Activated CD8-positive, alpha-beta memory T cell treated with anti-CD3 and anti-CD28 coated beads for 48 hours (primary cell): Measurements from ENCODE around the gene ITGAX.
"Not testable (repeated sequence)": the region's sequence is repeated elsewhere in the genome, so short reads cannot be mapped to it uniquely, and the experiment has no call there.

Experiments
- DNase-seq, 3 experiments: peaks; one replicate each; pipeline ENCODE4 v3.0.0-alpha.2; 2020; ENCODE audit warnings: low read depth in 2 of 3, low spot score in 2 of 3

The ITGAX gene

GRCh38 chr16:31354394-31355291 lies at the start of gene ITGAX:
Gene ITGAX, plus strand, starts transcription at chr16:31355176. Its CDS starts 79 bp downstream, at chr16:31355255.
- peak in 2 of 3 experiments; percentile 62 to 63 for DNase-seq

- no peak for DNase-seq
These were observed 49.8 kb upstream of the ITGAX start for GRCh38 chr16:31305219-31305618.

DNA sequence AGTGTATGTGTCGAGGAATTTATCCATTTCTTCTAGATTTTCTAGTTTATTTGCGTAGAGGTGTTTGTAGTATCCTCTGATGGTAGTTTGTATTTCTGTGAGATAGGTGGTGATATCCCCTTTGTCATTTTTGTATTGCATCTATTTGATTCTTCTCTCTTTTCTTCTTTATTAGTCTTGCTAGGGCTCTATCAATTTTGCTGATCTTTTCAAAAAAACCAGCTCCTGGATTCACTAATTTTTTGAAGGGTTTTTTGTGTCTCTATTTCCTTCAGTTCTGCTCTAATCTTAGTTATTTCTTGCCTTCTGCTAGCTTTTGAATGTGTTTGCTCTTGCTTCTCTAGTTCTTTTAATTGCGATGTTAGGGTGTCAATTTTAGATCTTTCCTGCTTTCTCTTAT lies 46.6 kb upstream of the ITGAX start:
- DNase-seq: not testable (repeated sequence)

- no peak for DNase-seq
These were observed 32.5 kb upstream of the ITGAX start for GRCh38 chr16:31322500-31322899.

DNA sequence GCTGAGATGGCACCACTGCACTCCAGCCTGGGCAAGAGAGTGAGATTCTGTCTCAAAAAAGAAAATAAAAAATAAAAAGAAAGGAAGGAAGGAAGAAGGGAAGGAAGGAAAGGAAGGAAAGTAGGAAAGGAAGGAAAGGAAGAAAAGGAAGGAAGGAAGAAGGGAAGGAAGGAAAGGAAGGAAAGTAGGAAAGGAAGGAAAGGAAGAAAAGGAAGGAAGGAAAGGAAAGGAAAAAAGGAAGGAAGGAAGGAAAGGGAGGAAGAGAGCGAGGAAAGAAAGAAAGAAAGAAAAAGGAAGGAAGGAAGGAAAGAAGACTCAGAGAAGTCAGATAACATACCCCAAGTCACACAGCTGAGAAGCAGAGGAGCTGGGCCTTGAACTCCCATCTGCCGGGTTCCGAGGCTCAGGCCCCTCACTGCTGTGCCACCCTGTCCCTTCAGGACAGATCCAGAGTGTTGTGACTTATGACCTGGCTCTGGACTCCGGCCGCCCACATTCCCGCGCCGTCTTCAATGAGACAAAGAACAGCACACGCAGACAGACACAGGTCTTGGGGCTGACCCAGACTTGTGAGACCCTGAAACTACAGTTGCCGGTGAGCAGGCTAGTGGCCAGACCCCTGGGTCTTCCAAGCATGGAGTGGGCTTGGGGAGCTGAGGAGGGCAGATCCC lies 30.9 kb upstream of the ITGAX start:
- no peak for DNase-seq

DNA sequence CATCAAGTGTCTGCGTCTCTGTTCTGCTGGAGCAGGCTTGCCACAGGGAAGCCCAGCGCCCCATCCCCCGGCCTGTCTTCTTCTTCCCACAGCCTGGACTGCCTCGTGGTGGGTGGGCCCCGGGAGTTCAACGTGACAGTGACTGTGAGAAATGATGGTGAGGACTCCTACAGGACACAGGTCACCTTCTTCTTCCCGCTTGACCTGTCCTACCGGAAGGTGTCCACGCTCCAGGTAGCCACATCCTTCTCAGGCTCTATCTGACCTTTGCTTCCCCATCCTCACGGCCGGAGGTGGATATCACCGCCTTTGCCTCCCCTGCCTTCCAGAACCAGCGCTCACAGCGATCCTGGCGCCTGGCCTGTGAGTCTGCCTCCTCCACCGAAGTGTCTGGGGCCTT lies 29.8 kb upstream of the ITGAX start:
- no peak for DNase-seq

DNA sequence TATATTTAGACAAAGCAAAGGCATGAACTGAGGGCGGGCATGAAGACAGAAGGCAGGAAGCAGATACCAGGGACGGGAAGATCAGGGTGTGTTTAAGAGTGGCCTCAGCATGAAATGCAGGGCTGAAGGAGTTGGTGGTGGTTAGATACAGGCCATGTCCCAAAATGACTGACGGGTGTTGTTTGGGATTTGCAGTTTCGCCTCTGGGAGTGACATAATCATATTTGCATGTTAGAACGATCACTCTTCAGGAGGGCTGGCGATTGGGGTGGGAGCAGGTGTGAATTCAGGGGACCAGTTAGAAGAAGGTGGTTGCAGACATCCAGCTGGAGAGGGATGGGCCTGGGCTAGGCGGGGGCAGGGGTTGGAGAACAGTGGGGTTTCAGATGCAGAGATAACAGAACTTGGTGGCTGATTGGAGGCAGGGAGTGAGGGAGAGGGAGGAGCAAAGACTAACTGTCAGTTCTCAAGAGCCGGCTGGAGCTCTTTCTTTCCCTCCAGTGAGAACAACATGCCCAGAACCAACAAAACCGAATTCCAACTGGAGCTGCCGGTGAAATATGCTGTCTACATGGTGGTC lies 27.2 kb upstream of the ITGAX start:
- no peak for DNase-seq

DNA sequence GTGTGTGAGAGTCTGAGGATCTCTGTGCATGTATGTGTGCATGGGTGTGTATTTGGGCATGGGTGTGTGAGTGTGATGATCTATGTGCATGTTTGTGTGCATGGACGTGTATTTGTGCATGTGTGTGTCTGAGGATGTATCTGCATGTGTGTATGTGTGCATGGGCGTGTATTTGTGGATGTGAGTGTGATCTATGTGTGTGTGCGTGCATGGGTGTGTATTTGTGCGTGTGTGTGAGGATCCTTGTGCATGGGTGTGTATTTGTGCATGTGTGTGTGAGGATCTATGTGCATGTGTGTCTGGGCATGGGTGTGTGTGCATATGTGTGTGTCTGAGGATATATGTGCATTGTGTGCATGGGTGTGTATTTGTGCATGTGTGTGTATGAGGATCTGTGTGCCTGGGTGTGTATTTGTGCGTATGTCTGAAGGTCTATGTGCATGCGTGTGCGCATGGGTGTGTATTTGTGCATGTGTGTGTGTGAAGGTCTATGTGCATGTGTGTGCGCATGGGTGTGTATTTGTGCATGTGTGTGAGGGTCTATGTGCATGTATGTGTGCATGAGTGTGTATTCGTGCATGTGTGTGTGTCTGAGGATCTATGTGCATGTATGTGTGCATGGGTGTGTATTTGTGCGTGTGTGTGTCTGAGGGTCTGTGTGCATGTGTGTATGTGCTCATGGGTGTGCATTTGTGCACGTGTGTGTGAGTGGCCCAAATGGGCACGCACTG lies 26.5 kb upstream of the ITGAX start:
- DNase-seq: no peak

DNA sequence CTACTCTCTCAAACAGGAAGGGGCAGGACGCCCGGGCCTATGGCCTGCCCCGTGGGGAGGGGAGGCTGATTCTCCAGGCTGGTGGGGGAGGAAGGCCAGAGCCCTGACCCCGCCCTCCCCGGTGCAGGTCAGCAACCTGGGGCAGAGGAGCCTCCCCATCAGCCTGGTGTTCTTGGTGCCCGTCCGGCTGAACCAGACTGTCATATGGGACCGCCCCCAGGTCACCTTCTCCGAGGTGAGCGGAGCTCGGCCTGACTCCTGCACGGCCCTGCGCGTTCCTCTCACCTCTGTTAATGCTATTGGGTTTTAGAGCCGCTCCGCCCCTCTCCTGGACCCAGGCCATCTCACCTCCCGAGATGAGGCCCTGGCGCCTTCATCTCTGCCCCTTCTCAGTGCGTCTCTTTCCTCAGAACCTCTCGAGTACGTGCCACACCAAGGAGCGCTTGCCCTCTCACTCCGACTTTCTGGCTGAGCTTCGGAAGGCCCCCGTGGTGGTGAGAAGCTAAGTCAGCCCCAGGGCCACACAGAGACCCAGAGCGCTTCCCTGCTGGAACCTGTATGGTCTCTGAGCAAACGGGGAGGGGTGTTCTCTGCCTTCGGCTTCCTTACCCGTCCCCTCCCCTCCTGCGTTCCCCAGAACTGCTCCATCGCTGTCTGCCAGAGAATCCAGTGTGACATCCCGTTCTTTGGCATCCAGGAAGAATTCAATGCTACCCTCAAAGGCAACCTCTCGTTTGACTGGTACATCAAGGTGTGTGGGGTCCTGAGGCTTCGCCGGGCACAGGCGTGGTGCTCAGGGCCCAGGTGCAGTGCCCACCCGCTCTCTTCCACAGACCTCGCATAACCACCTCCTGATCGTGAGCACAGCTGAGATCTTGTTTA lies 25.1 kb upstream of the ITGAX start:
- DNase-seq: no peak

DNA sequence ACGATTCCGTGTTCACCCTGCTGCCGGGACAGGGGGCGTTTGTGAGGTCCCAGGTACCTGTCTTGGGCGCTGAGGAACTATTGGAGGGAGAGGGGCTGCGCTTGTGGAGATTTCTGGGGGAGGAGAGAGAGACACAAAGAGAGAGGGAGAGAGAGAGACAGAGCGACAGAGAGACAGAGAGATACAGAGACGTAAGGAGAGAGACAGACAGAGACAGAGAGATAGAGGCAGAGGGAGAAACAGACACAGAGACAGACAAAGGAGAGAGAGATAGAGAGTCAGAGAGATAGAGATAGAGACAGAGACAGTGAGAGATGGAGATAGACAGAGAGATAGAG lies 24.5 kb upstream of the ITGAX start:
- no peak for DNase-seq

DNA sequence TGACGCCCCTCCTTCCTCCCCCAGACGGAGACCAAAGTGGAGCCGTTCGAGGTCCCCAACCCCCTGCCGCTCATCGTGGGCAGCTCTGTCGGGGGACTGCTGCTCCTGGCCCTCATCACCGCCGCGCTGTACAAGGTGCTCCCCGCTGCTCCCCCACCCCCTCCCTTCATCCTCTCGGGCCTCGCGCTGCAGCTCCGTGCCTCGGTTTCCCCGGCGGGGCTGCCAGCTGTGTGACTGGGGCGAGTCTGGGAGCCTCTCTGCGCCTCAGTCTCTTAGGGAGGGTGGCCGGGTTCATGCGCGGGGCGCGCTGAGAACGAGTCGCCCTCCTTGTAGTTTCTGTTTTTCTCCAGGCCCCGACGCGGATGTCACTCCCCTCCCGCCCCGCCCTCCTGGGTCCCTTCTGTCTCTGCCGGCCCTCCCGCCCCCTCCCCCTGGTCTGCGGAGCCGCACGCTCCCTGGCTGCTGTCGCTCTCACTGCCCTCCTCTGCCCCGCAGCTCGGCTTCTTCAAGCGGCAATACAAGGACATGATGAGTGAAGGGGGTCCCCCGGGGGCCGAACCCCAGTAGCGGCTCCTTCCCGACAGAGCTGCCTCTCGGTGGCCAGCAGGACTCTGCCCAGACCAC lies 23.7 kb upstream of the ITGAX start:
- DNase-seq: no peak

DNA sequence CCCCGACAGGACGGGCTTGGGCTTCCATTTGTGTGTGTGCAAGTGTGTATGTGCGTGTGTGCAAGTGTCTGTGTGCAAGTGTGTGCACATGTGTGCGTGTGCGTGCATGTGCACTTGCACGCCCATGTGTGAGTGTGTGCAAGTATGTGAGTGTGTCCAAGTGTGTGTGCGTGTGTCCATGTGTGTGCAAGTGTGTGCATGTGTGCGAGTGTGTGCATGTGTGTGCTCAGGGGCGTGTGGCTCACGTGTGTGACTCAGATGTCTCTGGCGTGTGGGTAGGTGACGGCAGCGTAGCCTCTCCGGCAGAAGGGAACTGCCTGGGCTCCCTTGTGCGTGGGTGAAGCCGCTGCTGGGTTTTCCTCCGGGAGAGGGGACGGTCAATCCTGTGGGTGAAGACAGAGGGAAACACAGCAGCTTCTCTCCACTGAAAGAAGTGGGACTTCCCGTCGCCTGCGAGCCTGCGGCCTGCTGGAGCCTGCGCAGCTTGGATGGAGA lies 23.1 kb upstream of the ITGAX start:
- no peak for DNase-seq

DNA sequence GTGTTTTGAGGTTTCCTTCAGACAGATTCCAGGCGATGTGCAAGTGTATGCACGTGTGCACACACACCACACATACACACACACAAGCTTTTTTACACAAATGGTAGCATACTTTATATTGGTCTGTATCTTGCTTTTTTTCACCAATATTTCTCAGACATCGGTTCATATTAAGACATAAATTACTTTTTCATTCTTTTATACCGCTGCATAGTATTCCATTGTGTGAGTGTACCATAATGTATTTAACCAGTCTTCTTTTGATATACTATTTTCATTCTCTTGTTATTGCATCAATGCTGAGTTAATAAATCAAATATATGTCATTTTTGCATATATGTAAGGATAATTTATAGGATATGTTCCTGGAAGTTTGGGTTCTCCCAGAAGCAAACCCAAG lies 22.4 kb upstream of the ITGAX start:
- no peak for DNase-seq

DNA sequence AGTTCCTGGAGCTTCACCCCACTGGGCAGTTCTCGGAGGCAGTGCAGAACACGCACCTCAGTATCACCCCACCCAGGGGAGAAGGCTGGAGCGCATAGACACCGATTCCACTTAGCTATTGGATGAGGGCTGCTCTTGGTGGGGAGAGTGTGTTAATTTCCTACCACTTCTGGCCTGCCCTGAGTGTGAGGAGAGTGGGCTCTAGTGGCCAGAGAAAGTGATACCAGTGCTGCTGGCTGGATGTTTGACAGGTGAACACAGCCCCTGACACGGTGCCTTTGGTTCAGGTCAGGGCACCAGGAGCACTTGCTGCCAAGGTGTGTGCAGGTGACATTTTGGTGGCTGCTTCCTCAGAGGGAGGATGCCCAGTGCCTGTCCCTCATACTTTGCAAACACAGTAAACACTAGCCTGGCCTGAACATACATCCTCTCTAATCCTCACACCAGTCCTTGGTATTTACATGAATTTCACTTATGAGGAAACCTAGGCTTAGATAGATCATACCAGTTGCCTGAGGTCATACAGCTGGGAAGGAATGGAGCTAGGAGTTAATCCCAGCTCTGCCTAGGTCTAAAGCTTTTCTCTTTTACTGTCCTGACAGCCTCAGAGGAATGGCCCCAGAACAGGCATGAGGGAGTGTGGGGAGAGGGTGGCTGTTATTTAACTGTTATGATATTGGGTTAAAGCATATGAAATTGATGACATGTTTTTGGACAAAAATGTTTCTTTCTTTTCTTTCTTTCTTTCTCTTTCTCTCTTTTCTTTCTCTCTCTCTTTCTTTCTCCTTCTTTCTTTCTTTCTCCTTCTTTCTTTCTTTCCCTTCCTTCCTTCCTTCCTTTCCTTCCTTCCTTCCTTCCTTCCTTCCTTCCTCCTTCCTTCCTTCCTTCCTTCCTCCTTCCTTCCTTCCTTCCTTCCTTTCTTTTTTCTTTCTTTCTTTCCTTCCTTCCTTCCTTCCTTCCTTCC lies 21.0 kb upstream of the ITGAX start:
- no peak for DNase-seq

DNA sequence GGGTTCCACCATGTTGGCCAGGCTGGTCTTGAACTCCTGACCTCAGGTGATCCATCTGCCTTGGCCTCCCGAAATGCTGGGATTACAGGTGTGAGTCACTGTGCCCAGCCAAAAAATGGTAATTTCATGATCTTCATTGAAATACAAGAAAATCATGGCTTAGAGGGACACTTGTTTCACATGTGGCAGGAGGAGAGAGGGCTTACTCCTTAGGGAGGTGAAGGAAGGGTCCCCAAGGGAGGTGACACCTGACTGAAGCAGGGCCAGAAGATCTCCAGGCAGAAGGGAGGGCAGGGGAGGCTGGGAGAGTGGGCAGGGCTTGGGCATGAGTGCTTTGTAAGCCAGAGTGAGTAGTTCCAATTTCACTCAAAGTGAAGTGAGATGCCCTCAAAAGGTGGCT lies 20.0 kb upstream of the ITGAX start:
- DNase-seq: no peak

DNA sequence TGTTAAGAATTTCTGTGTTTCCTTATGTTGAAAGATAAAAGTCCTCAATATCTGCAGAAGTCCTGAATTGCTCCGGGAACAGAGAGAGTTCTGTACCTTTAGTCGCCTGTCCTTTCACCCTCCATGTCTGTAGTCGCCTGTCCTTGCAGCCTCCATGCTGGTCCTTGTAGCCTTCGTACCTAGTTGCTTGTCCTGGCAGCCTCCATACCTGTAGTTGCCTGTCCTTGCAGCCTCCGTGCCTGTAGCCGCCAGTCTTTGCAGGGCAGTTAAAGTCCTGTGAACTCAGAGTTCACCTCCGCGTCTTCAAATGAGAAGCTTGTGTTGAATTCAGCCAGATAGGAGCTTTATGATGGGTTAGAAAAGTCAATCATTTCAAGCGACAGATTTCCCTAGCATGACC lies 19.5 kb upstream of the ITGAX start:
- DNase-seq: no peak

- not testable (repeated sequence) for DNase-seq
These were observed 16.8 kb upstream of the ITGAX start for GRCh38 chr16:31338166-31338685.

DNA sequence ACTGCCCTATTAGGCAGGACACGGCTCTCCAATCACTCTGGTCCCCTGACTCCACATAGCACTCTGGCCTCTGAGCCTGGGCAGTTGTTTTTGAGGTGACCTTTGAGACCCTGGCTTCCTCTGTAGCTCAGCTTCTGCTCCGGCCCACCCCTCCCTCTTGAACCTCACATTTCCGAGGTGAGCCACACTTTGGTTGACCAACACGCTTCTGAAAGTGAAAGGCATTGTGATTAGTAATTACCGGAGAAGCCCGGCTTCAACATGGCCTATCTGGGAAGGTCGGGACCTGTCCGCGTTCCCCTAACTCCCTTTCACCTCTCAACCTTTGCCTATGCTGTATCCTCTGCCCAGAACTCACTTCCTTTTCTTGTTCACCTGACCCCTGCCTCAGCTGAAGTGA lies 10.3 kb upstream of the ITGAX start:
- DNase-seq: no peak

DNA sequence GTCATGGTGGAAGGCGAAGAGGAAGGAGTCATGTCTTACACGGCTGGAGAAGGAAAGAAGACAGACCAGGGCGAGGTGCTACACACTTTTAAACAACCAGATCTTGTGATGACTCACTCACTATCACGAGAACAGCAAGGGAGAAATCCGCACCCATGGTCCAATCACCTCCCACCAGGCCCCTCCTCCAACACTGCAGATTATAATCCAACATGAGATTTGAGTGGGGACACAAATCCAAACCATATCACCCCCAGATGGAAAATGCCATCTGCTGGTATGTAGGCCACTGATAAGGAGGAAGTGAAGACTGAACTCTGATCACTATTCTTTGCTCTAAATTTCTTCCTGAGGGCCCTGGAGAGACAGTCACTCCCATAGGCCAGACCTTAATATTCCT lies 7.5 kb upstream of the ITGAX start:
- no peak for DNase-seq
